Panc1 (cell line): Measurements from ENCODE around the gene PPM1H. TPM values are rescaled to one million over a fixed set of nuclear protein-coding genes. Genes with fewer than 3 reads are reported as not detected.

Experiments
- ATAC-seq: fragments of 200-7000 bp; cut with Tn5 transposase; 2 replicates; pipeline ENCODE4 v1.9.1; 2020; ENCODE audit warnings: mild to moderate bottlenecking, moderate library complexity
- BruUV-seq: library from RNA; stranded (reverse); fragments of 400-500 nt; replicated peaks from 2 replicates; lab custom pipeline; 2021; lab: Mats Ljungman, UMichigan
- CTCF ChIA-PET: fragments of 300-600 bp; sonication (Branson Sonifier 250); formaldehyde crosslinking; loops from one replicate; lab custom pipeline; 2022; ENCODE audit warnings: antibody characterized with exemption; lab: Charles Lee
- POLR2A ChIA-PET: fragments of 300-600 bp; sonication (Branson Sonifier 250); formaldehyde crosslinking; loops from one replicate; lab custom pipeline; 2022; ENCODE audit warnings: antibody characterized with exemption; lab: Charles Lee
- DNase-seq: peaks from one replicate; pipeline ENCODE4 v3.0.0-alpha.2; 2010; ENCODE audit warnings: low read depth, low spot score
- H3K27ac ChIP-seq: 2 replicates; pipeline ENCODE4 v1.5.1; 2011; ENCODE audit warnings: mild to moderate bottlenecking, low read length, inconsistent platforms
- H3K27me3 ChIP-seq: fragments of 200-500 bp; sonication (Bioruptor generic); 2 replicates; pipeline ENCODE4 v1.6.0; 2014; ENCODE audit warnings: low read length, inconsistent platforms; ENCODE audit not compliant: control insufficient read depth, insufficient read depth
- H3K36me3 ChIP-seq: fragments of 200-500 bp; sonication (Bioruptor generic); 2 replicates; pipeline ENCODE4 v1.5.1; 2014; ENCODE audit warnings: inconsistent platforms, mild to moderate bottlenecking, low read length, moderate library complexity; ENCODE audit not compliant: control insufficient read depth, insufficient read depth
- H3K4me1 ChIP-seq: 2 replicates; pipeline ENCODE4 v1.5.1; 2011; ENCODE audit warnings: inconsistent platforms, mild to moderate bottlenecking, low read length, moderate library complexity; ENCODE audit not compliant: control insufficient read depth, insufficient read depth
- H3K4me3 ChIP-seq, 2 experiments: 2 replicates each; pipeline ENCODE4 v1.5.1; 2011 to 2012; ENCODE audit warnings: low read depth in 2 of 2, low read length in 2 of 2, mild to moderate bottlenecking in 2 of 2, inconsistent platforms in 1 of 2, moderate library complexity in 1 of 2
- H3K9me3 ChIP-seq: fragments of 200-500 bp; sonication (Bioruptor generic); 2 replicates; pipeline ENCODE4 v1.5.1; 2014; ENCODE audit warnings: low read depth, mild to moderate bottlenecking, inconsistent platforms, low read length, moderate library complexity; ENCODE audit not compliant: control insufficient read depth, insufficient read depth
- POLR2AphosphoS5 ChIP-seq: IDR thresholded peaks from 2 replicates; pipeline ENCODE4 v1.6.1; 2012; ENCODE audit warnings: mild to moderate bottlenecking, low read depth, low read length, moderate library complexity
- SIN3A ChIP-seq: IDR thresholded peaks from 2 replicates; pipeline ENCODE4 v1.6.1; 2012; ENCODE audit warnings: low read depth, mild to moderate bottlenecking, low read length, moderate library complexity, borderline replicate concordance; ENCODE audit not compliant: insufficient read depth
- TCF7L2 ChIP-seq: IDR thresholded peaks from 2 replicates; pipeline ENCODE4 v1.6.1; 2011; ENCODE audit warnings: mild to moderate bottlenecking, low read depth, low read length, inconsistent platforms
- in situ Hi-C: cut with HindIII; loops from 2 replicates; pipeline ENCODE4 v1.10.0; 2016; ENCODE audit warnings: low sequenced_read_pairs, low pct_unique_long_range_greater_than_20kb
- intact Hi-C: fragments of 100-400 bp; cut with micrococcal nuclease; formaldehyde crosslinking; loops from one replicate; pipeline ENCODE4 v1.10.0; 2022; ENCODE audit not compliant: unreplicated experiment
- total RNA-seq: library from RNA; stranded (reverse); gene quantifications from one replicate; pipeline ENCODE4 v1.2.1, GENCODE V29; 2021; ENCODE audit not compliant: unreplicated experiment
- TF ChIP-seq, protein P1 (sequence below), 2 experiments: IDR thresholded peaks; 2 replicates each; pipeline ENCODE4 v1.6.1; 2011 to 2012; ENCODE audit warnings: low read depth in 2 of 2, control low read depth in 1 of 2, low read length in 1 of 2, mild to moderate bottlenecking in 1 of 2, moderate library complexity in 1 of 2; ENCODE audit not compliant: insufficient read depth in 1 of 2
- TF ChIP-seq, protein P2 (sequence below): fragments of 450-650 bp; IDR thresholded peaks from 2 replicates; pipeline ENCODE4 v1.5.1; 2017; ENCODE audit warnings: mild to moderate bottlenecking

PPM1H gene
- total RNA-seq, 1 experiment from 2014 or later, result 22.9 TPM

GRCh38 chr12:62659453-62660295, 275.3 kb downstream of the PPM1H start:
- DNase-seq, result no peak
- no peaks in the 10 kb centered on the region for H3K36me3 ChIP-seq
- H3K4me1 ChIP-seq, result no peaks in the 10 kb centered on the region
- TF ChIP-seq TCF7L2 (no peak), SIN3A (no peak), POLR2AphosphoS5 (no peak)
- TF ChIP-seq, protein P1, sequence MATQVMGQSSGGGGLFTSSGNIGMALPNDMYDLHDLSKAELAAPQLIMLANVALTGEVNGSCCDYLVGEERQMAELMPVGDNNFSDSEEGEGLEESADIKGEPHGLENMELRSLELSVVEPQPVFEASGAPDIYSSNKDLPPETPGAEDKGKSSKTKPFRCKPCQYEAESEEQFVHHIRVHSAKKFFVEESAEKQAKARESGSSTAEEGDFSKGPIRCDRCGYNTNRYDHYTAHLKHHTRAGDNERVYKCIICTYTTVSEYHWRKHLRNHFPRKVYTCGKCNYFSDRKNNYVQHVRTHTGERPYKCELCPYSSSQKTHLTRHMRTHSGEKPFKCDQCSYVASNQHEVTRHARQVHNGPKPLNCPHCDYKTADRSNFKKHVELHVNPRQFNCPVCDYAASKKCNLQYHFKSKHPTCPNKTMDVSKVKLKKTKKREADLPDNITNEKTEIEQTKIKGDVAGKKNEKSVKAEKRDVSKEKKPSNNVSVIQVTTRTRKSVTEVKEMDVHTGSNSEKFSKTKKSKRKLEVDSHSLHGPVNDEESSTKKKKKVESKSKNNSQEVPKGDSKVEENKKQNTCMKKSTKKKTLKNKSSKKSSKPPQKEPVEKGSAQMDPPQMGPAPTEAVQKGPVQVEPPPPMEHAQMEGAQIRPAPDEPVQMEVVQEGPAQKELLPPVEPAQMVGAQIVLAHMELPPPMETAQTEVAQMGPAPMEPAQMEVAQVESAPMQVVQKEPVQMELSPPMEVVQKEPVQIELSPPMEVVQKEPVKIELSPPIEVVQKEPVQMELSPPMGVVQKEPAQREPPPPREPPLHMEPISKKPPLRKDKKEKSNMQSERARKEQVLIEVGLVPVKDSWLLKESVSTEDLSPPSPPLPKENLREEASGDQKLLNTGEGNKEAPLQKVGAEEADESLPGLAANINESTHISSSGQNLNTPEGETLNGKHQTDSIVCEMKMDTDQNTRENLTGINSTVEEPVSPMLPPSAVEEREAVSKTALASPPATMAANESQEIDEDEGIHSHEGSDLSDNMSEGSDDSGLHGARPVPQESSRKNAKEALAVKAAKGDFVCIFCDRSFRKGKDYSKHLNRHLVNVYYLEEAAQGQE (IDR thresholded peaks at IDR 0.05; ENCODE audit: insufficient read depth in 1 of 2, low read depth in 2 of 2, low read length in 1 of 2), result no peak
- TF ChIP-seq, protein P2, sequence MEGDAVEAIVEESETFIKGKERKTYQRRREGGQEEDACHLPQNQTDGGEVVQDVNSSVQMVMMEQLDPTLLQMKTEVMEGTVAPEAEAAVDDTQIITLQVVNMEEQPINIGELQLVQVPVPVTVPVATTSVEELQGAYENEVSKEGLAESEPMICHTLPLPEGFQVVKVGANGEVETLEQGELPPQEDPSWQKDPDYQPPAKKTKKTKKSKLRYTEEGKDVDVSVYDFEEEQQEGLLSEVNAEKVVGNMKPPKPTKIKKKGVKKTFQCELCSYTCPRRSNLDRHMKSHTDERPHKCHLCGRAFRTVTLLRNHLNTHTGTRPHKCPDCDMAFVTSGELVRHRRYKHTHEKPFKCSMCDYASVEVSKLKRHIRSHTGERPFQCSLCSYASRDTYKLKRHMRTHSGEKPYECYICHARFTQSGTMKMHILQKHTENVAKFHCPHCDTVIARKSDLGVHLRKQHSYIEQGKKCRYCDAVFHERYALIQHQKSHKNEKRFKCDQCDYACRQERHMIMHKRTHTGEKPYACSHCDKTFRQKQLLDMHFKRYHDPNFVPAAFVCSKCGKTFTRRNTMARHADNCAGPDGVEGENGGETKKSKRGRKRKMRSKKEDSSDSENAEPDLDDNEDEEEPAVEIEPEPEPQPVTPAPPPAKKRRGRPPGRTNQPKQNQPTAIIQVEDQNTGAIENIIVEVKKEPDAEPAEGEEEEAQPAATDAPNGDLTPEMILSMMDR, result no peak
- no peak overlapping the region for H3K4me3 ChIP-seq
- no peaks in the 10 kb centered on the region for H3K27me3 ChIP-seq
- ChIA-PET CTCF (interaction anchor here (0.5 kb wide), 1 partner anchor 396 kb away, joined by 3 read pairs; no protein-coding TSS in a partner anchor), POLR2A (no interaction called here)
- intact Hi-C loops (no loop called here), in situ Hi-C loops (no loop called here)
- H3K27ac ChIP-seq, result no peak overlapping the region
- no peak for ATAC-seq
- BruUV-seq, result no TSS peak
- no peaks in the 10 kb centered on the region for H3K9me3 ChIP-seq

DNA sequence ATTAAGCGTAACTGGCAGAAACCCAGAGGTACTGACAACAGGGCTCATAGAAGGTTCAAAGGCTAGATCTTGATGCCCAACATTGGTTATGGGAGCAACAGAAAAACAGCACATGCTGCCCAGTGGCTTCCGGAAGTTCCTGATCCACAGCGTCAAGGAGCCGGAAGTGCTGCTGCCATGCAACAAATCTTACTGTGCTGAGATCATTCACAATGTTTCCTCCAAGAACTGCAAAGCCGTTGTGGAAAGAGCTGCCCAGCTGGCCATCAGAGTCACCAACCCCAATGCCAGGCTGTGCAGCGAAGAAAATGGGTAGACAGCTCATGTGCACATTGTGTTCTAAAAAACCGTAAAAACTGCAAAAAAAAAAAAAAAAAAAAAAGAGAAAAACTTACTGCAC, 276.0 kb downstream of the PPM1H start:
- no peaks in the 10 kb centered on the region for H3K4me1 ChIP-seq
- no peak overlapping the region for H3K4me3 ChIP-seq
- in situ Hi-C loops (no loop called here), intact Hi-C loops (no loop called here)
- BruUV-seq, result no TSS peak
- no peak overlapping the region for H3K27ac ChIP-seq
- no peaks in the 10 kb centered on the region for H3K36me3 ChIP-seq
- ChIA-PET CTCF (no interaction called here), POLR2A (no interaction called here)
- H3K9me3 ChIP-seq, result no peaks in the 10 kb centered on the region
- no peak for TF ChIP-seq SIN3A
- ATAC-seq (no peak), DNase-seq (no peak)
- H3K27me3 ChIP-seq, result no peaks in the 10 kb centered on the region

- no TSS peak for BruUV-seq
Observed at GRCh38 chr12:62657363-62657632, 277.7 kb downstream of the PPM1H start.

More at GRCh38 chr12:62657363-62657632, 277.7 kb downstream of the PPM1H start:
- TF ChIP-seq, protein P1 (IDR thresholded peaks at IDR 0.05; ENCODE audit: insufficient read depth in 1 of 2, low read depth in 2 of 2, low read length in 1 of 2), result no peak
- TF ChIP-seq POLR2AphosphoS5, result no peak
- TF ChIP-seq, protein P2, result no peak
- no peak overlapping the region for H3K27ac ChIP-seq
- ChIA-PET CTCF (no interaction called here), POLR2A (no interaction called here)
- DNase-seq, result no peak
- H3K4me3 ChIP-seq, result no peak overlapping the region
- in situ Hi-C loops, result no loop called here
- no peaks in the 10 kb centered on the region for H3K27me3 ChIP-seq
- no peaks in the 10 kb centered on the region for H3K4me1 ChIP-seq
- no peaks in the 10 kb centered on the region for H3K9me3 ChIP-seq
- ATAC-seq, result no peak
- H3K36me3 ChIP-seq, result no peaks in the 10 kb centered on the region
- intact Hi-C loops, result no loop called here
